Cardiac muscle cell (in vitro differentiated cells and primary cell): ENCODE results near the gene EPHX1. TPM values are rescaled to one million over a fixed set of nuclear protein-coding genes. Genes with fewer than 3 reads are reported as not detected.

Experiments used
- DNase-seq, 2 donors: peaks; one replicate each; pipeline versions ENCODE4 v3.0.0 to v3.0.0-alpha.2; 2010 to 2017; ENCODE audit warnings: low read depth in 1 of 2, low spot score in 1 of 2
- H3K27ac ChIP-seq: fragments of 200-600 bp; sonication (generic); 2 replicates; pipeline ENCODE4 v1.5.1; 2016
- H3K27me3 ChIP-seq: fragments of 200-600 bp; sonication (generic); 2 replicates; pipeline ENCODE4 v1.6.0; 2016; ENCODE audit warnings: control low read depth
- H3K36me3 ChIP-seq: fragments of 200-600 bp; sonication (generic); 2 replicates; pipeline ENCODE4 v1.5.1; 2016; ENCODE audit warnings: control low read depth
- H3K4me1 ChIP-seq: fragments of 200-600 bp; sonication (generic); 2 replicates; pipeline ENCODE4 v1.8.1; 2017; ENCODE audit warnings: low read depth, mild to moderate bottlenecking, mixed run types
- H3K4me3 ChIP-seq: fragments of 200-600 bp; sonication (generic); 2 replicates; pipeline ENCODE4 v1.5.1; 2016; ENCODE audit warnings: mild to moderate bottlenecking
- H3K9me3 ChIP-seq: fragments of 200-600 bp; sonication (generic); 2 replicates; pipeline ENCODE4 v1.5.1; 2017; ENCODE audit warnings: low read depth, mild to moderate bottlenecking, control low read depth
- polyA plus RNA-seq: library from polyadenylated mRNA; unstranded; fragments of >200 nt; fragmentation: Nextera tagmentation; extraction: Ambion mirVana; gene quantifications from 2 replicates; pipeline ENCODE4 v1.2.1, GENCODE V29; 2016
- total RNA-seq: library from RNA; depleted of rRNA; stranded (reverse); fragments of >200 nt; gene quantifications from 2 replicates; pipeline ENCODE4 v1.2.3, GENCODE V29; 2016
- TF ChIP-seq, protein P1 (sequence below): IDR thresholded peaks from 2 replicates; pipeline ENCODE4 v1.5.1; 2012; ENCODE audit warnings: low read depth, mild to moderate bottlenecking, low read length

Gene EPHX1
- total and polyA plus RNA-seq, 2 experiments from 2014 or later, result 15.8 to 33.8 TPM

DNA sequence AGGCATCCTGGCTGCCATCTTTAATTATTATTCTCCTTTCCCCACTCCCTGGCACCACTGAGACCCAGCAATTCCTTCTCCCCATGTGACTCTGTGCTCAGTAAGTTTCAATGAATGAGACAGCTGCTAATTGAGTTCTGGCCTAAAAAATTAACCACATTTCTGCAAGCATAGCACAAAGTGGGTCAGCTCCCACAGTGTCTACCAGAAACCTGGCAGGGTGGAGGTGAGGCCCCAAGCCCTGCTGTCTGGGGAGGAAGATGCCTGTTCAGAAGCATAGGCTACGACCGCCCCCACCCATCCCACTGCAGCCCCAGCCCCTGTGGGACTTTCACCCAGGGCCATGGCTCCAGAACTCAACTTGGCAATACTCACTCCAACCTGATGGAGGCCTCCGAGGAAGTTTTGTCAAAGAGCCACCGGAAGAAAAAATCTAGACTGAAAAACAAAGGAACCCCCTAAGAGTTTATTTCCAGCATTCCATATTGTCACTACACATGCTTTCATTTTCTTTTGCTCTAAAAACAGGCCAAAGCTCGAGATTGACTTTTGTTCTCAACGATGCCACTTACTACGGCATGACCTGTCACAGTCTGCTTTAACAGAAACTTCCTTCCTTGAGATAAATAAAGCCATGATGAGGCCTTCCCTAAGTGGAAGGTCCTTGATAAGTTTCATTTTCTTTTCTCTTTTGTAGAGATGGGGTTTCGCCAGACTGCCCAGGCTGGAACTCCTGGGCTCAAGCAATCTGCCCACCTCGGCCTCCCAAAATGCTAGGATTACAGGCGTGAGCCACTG lies 45.8 kb downstream of the EPHX1 start:
- Histone ChIP-seq H3K27ac (peak overlapping the region; percentile 51), H3K36me3 (peaks cover 10% of the 10 kb centered on the region), H3K4me1 (peaks cover 5% of the 10 kb centered on the region), H3K9me3 (no peaks in the 10 kb centered on the region), H3K4me3 (no peak overlapping the region), H3K27me3 (no peaks in the 10 kb centered on the region)
- no peak for DNase-seq
- TF ChIP-seq, protein P1, sequence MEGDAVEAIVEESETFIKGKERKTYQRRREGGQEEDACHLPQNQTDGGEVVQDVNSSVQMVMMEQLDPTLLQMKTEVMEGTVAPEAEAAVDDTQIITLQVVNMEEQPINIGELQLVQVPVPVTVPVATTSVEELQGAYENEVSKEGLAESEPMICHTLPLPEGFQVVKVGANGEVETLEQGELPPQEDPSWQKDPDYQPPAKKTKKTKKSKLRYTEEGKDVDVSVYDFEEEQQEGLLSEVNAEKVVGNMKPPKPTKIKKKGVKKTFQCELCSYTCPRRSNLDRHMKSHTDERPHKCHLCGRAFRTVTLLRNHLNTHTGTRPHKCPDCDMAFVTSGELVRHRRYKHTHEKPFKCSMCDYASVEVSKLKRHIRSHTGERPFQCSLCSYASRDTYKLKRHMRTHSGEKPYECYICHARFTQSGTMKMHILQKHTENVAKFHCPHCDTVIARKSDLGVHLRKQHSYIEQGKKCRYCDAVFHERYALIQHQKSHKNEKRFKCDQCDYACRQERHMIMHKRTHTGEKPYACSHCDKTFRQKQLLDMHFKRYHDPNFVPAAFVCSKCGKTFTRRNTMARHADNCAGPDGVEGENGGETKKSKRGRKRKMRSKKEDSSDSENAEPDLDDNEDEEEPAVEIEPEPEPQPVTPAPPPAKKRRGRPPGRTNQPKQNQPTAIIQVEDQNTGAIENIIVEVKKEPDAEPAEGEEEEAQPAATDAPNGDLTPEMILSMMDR, result no peak

DNA sequence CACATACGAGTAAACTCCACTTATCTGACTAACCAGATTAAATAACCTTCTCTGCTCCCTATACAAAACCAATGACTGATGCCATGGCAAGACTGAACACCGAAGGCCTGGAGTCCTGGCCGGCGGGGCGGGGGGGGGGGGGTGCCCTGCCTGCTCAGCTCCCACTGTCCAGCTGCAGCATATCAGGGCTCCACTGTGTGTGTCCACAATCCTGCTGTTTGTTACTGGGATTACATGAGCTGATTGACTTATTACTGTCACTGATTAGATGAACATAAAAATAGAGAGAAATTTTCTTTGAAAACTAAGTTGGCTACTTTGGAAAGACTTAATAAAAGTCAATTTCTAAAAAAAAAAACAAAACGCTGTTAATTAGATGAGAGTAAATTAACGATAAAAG lies 47.3 kb downstream of the EPHX1 start:
- Histone ChIP-seq H3K4me1 (peaks cover 5% of the 10 kb centered on the region), H3K27ac (no peak overlapping the region), H3K36me3 (peaks cover 18% of the 10 kb centered on the region), H3K9me3 (no peaks in the 10 kb centered on the region), H3K4me3 (no peak overlapping the region), H3K27me3 (no peaks in the 10 kb centered on the region)
- no peak for DNase-seq
- TF ChIP-seq, protein P1, result no peak

DNA sequence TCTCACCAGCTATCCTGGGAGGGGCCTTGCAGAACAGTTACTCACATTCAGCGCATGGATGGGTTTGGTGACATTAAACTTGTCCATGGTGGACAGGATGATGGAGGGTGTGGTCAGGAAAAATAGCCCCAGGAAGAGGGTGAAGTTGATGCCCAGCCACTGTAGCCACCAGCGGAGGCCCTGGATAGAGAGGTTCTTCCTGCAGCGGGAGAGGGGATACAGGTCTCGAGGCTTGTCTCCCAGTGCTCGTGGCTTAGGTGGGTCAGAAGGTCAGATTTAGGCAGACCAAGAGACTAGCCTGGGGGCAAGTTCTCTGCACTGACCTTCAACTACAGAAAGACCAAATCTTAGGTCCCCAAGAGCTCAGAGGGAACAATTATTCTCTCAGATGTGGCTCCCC lies 49.2 kb downstream of the EPHX1 start:
- TF ChIP-seq, protein P1, result no peak
- DNase-seq, result no peak
- no peaks in the 10 kb centered on the region for H3K27me3 ChIP-seq
- H3K36me3 ChIP-seq, result peaks cover 18% of the 10 kb centered on the region
- no peak overlapping the region for H3K4me3 ChIP-seq
- no peaks in the 10 kb centered on the region for H3K9me3 ChIP-seq
- no peak overlapping the region for H3K27ac ChIP-seq
- H3K4me1 ChIP-seq, result peaks cover 5% of the 10 kb centered on the region

DNA sequence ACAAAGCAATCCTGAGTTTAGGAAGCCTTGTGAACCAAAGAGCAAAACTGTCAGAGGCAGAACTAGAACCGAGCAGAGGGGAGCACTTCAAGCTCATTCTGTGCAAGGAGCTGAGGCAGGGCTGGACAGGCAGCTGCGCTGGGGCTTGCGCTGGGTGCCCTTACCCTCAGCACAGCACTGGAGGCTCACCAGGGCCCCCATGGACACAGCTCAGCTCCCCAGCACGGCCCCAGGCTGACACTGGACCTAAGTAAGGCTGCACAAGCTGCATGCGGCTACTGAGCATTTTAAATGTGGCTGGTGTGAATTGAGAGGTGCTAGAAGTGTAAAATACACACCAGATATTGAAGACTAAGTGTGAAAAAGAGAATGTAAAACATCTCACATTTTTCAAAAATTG lies 50.2 kb downstream of the EPHX1 start:
- H3K9me3 ChIP-seq, result no peaks in the 10 kb centered on the region
- H3K27ac ChIP-seq, result no peak overlapping the region
- H3K36me3 ChIP-seq, result peaks cover 18% of the 10 kb centered on the region
- H3K4me3 ChIP-seq, result no peak overlapping the region
- TF ChIP-seq, protein P1, result no peak
- DNase-seq, result no peak
- no peaks in the 10 kb centered on the region for H3K27me3 ChIP-seq
- H3K4me1 ChIP-seq, result peaks cover 5% of the 10 kb centered on the region

DNA sequence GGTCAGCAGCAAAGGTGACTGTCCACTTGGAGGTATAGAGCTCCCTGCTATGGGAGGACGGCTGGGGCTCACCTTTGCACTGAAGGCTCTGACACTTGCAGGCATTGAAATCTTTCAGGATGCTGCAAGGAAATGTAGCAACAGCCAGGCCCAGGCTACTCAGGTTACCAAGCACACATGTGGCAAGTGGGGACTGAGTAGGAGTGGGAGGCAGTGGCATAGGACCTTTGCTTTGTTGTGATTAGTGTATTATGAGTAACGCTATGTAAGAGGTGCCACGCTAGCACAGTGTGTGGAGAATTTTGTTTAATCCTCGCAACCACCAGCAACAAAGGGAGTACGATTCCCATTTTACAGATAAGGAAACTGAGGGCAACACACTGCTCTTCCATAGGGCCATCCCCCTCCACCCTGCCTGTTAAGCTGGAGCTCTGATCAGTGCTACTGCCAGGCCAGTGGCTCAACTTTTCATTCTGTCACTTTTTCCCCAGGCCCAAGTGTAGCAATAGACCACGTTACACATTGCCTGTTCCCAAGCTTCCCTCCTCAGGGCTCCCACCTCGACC lies 51.0 kb downstream of the EPHX1 start:
- Histone ChIP-seq H3K9me3 (no peaks in the 10 kb centered on the region), H3K36me3 (peaks cover 18% of the 10 kb centered on the region), H3K27ac (no peak overlapping the region), H3K4me3 (no peak overlapping the region), H3K27me3 (no peaks in the 10 kb centered on the region), H3K4me1 (peaks cover 3% of the 10 kb centered on the region)
- DNase-seq, result no peak
- TF ChIP-seq, protein P1, result no peak
